GM10266 (cell line): ENCODE measurements around the gene CGREF1.

Source experiments
- DNase-seq: peaks from one replicate; pipeline ENCODE4 v3.0.0; 2012; ENCODE audit errors: extremely low spot score
- TF ChIP-seq, protein P1 (sequence below): IDR thresholded peaks from 2 replicates; pipeline ENCODE4 v1.5.1; 2012; ENCODE audit warnings: mild to moderate bottlenecking, low read depth; ENCODE audit not compliant: control insufficient read depth, insufficient read depth; ENCODE audit errors: missing control alignments

Gene CGREF1

DNA sequence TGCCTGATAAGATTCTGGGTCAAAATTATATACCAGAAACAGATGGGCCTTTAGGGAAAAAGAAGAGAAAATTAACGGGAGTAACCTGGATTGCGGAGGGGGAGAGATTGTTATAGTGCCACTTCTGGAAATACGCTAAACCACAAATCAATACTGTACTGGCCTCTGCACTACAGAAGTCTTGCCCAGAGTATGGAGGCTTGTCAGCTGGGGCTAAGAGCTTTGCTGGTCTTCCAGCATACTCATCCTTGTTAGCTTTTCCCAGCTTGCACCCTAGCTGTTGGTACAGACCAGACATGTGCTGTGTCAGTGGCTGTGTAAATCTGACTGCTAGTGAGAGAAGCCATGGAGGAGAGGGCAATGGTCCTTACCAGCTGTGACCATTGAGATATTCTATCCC, 58.6 kb downstream of the CGREF1 start:
- TF ChIP-seq, protein P1, sequence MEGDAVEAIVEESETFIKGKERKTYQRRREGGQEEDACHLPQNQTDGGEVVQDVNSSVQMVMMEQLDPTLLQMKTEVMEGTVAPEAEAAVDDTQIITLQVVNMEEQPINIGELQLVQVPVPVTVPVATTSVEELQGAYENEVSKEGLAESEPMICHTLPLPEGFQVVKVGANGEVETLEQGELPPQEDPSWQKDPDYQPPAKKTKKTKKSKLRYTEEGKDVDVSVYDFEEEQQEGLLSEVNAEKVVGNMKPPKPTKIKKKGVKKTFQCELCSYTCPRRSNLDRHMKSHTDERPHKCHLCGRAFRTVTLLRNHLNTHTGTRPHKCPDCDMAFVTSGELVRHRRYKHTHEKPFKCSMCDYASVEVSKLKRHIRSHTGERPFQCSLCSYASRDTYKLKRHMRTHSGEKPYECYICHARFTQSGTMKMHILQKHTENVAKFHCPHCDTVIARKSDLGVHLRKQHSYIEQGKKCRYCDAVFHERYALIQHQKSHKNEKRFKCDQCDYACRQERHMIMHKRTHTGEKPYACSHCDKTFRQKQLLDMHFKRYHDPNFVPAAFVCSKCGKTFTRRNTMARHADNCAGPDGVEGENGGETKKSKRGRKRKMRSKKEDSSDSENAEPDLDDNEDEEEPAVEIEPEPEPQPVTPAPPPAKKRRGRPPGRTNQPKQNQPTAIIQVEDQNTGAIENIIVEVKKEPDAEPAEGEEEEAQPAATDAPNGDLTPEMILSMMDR, result no peak
- DNase-seq, result no peak

DNA sequence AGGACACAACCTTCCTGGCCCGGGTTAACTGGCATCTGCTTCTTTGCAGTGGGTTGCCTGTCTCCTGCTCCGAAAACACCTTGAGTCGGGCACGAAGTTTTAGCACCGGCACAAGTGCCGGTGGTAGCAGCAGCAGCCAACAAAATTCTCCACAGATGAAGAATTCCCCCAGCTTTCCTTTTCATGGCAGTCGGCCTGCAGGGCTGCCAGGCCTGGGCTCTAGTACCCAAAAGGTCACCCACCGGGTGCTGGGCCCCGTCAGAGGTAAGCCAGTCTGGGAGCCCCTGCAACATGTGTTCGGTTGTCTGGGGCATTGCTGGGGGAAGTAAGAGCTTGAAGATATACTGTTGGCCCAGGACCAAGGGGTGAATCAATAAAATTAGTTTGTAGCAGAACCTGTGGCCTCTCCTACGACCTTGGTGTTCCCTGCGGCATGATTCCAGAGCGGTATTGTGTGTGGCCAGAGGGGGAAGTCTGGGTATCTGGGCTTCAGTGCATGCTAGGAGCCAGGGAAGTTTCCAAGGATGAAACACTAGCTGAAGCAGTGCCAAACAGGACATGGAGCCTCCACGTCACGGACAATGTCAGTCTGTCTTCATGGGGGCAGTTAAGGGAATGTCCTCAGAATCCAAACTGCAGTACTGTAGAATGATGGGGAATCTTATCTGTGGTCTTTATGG, 59.6 kb downstream of the CGREF1 start:
- TF ChIP-seq, protein P1, result no peak
- DNase-seq, result no peak

DNA sequence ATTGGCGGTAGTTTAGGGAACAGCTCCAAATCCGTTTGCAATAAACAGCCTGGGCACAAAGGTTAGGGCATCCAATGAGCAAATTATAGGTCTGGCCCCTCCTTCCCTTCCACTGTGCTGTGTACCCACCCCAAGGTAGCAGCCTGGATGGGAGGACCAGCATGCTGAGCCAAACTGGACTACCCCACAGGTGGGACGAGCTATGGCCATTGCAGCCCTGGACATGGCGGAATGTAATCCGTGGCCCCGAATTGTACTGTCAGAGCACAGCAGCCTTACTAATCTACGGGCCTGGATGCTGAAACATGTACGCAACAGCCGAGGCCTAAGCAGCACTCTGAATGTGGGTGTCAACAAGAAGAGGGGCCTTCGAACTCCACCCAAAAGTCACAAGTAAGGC, 60.7 kb downstream of the CGREF1 start:
- TF ChIP-seq, protein P1, result no peak
- no peak for DNase-seq

DNA sequence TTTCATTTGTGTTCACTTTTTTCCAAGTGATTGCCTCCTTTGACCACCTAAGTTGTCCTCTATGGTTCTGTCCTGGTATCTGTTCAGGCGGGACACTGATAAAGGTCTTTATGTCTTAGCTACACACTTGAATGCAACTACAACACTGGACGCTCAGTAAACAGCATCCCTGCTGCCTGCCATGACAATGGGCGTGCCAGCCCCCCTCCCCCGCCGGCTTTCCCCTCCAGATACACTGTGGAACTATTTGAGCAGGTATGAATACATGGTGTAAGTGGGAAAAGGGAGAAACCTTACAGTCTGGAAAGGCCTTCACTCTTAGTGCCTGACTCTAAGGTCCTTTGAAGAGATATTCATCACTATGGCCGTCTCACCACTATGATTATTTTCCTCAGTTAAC, 61.7 kb downstream of the CGREF1 start:
- DNase-seq, result no peak
- TF ChIP-seq, protein P1, result no peak

DNA sequence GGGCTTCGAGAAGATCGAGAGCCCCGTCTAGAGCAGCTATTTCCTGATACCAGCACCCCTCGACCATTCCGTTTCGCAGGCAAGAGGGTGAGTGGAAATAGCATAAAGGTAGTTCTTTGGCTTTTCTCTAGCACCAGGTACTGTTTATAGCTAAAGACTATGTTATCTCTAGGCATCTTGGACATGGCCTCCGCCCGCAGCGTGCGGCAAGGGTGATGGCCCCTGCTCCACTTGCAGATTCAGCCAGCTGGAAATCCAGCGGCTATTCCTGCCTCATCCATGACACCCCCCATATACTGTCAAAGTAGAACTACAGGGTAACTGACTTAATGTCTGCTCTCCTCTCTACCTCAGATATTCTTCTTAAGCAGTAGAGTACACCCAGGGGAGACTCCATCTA, 64.2 kb downstream of the CGREF1 start:
- DNase-seq, result no peak
- TF ChIP-seq, protein P1, result no peak

DNA sequence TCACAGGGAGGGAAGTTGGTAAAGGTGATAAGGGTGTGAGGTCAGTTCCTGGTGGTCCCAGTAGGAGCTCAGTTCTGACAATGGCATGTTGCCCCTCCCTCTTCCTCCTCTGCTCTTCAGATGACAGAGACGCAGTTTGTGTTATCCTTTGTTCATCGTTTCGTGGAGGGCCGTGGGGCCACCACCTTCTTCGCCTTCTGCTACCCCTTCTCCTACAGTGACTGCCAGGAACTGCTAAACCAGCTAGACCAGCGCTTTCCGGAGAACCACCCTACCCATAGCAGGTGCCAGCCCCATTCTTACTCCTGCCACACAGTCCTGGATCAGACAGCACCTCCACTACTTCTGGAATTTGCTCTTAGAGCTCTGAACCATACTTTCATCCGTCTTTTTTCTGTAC, 65.2 kb downstream of the CGREF1 start:
- TF ChIP-seq, protein P1, result no peak
- no peak for DNase-seq

DNA sequence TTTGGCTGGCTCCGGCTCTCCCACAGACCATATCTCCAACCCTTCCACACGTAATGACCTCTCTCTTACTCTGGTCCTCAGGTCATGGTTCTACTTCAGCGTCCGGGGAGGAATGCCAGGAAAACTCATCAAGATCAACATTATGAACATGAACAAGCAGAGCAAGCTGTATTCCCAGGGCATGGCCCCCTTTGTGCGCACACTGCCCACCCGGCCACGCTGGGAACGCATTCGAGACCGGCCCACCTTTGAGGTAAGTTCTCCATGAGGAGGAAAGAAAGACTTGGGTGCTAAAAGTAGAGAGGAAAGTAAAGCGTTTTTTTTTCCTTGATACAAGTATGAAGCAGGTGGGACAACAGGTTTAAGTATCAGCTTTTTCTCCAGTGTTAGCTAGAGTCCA, 65.6 kb downstream of the CGREF1 start:
- no peak for DNase-seq
- TF ChIP-seq, protein P1, result no peak
